ENCODE data around the gene SDCBP2. TPM values are rescaled to one million over a fixed set of nuclear protein-coding genes. Genes with fewer than 3 reads are reported as not detected.

SDCBP2 gene
- total RNA-seq, 1 experiment from 2014 or later = 4.8 TPM

- DNase-seq (ENCODE audit: low read depth) = peak; percentile 76
Measured at GRCh38 chr20:1313236-1313964, 15.5 kb downstream of the SDCBP2 start.

- DNase-seq (ENCODE audit: low read depth) = no peak
Measured at GRCh38 chr20:1312904-1313235, 16.1 kb downstream of the SDCBP2 start.

DNA sequence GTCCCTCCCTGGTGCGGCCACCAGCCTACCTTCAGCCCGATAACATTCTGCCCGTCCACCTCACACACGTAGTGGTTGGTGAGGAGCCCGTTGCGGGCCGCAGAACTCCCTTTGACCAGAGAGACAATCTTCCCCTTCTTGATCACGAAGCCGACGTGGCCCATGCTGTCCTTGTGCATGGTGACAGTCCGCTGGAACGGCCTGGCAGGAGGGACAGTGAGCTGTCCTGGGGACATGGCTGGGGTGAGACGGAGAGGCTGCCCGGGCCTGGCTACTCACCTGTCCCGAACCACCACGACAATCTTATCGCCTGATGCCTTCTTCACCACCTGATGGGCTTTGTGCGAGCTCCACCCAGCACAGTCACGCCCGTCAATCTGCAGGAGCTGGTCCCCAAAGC lies 16.6 kb downstream of the SDCBP2 start:
- DNase-seq (ENCODE audit: low read depth) = no peak

DNA sequence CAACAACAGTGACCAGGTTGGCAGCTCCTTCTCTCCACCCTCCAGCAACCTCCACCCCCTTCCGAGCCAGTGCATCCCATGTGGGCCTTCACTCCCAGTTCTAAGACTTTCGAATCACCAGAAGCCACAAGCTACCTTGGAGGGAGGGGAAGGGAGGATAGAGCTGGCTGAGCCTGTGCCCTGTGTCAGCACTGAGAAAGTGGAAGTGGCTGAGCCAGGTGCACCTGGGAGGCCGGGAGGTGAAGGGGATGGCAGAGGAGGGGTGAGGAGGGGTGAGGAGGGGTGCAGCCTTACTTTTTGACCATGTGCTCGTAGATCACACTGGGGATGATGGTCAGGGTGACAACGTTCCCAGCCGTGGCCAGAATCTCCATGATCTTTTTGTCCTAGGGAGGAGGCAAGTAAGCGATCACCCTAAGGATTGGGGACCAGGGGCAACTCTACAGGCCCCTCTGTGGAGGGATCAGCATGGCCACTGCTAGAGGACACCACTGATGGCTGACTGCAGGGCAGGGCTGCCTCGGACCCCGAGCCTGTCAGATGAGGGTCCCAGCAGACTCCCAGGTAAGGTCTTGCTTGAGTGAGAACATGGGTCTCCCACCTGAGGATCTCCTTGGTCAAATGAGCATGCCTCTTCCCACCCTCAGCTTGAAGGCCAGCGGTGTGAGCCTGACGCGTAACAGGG lies 18.3 kb downstream of the SDCBP2 start:
- no peak for DNase-seq (ENCODE audit: low read depth)

- DNase-seq (ENCODE audit: low read depth) = no peak
Measured at GRCh38 chr20:1310071-1310470, 18.9 kb downstream of the SDCBP2 start.

- no peak for DNase-seq (ENCODE audit: low read depth)
Measured at GRCh38 chr20:1309439-1309847, 19.5 kb downstream of the SDCBP2 start.

- DNase-seq (ENCODE audit: low read depth) = no peak
Measured at GRCh38 chr20:1308702-1309095, 20.2 kb downstream of the SDCBP2 start.

- DNase-seq (ENCODE audit: low read depth) = no peak
Measured at GRCh38 chr20:1308067-1308701, 20.8 kb downstream of the SDCBP2 start.

- DNase-seq (ENCODE audit: low read depth) = no peak
Measured at GRCh38 chr20:1307571-1307971, 21.4 kb downstream of the SDCBP2 start.

- DNase-seq (ENCODE audit: low read depth) = no peak
Measured at GRCh38 chr20:1307171-1307570, 21.8 kb downstream of the SDCBP2 start.

- no peak for DNase-seq (ENCODE audit: low read depth)
Measured at GRCh38 chr20:1306316-1307135, 22.4 kb downstream of the SDCBP2 start.

GRCh38 chr20:1305712-1306111 lies 23.2 kb downstream of the SDCBP2 start:
- no peak for DNase-seq (ENCODE audit: low read depth)

- DNase-seq (ENCODE audit: low read depth) = no peak
Measured at GRCh38 chr20:1304710-1305515, 24.0 kb downstream of the SDCBP2 start.

GRCh38 chr20:1302685-1303541 lies 26.0 kb downstream of the SDCBP2 start:
- DNase-seq (ENCODE audit: low read depth) = peak; percentile 96

GRCh38 chr20:1301031-1301529 lies 27.9 kb downstream of the SDCBP2 start:
- peak; percentile 83 for DNase-seq (ENCODE audit: low read depth)

DNA sequence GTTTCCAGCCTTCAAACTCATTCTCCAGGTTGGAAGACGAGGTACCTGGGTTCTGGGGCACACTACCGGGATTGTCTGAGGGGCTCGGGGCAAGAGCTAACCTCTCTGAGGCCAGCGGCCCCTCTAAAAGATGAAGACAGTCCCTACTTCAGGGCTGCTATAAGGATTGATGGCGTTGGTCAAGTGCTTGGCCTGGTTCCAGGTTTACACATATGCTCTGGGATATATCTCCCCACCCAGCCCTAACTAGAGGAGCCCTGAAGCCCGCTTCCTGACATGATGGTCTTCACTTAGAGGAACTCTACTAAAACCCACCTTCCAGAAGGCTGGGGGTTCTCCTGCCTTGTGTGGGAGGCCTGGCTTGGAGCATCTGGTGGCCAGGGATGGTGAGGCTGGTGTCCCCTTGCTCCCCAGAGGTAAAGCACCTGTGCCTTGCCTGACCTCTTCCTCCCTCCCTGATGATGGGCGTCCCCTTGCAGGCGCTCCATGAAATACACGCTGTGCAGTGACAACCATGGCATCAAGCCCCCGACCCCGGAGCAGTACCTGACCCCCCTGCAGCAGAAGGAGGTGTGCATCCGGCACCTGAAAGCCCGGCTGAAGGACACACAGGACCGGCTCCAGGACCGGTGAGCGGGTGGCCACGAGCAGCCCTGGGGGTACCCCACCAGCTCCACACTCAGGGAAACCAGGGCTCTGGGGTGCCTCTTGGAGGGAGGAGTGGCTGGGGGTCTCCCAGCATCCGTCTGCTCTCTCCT lies 28.7 kb downstream of the SDCBP2 start:
- DNase-seq (ENCODE audit: low read depth) = no peak

DNA sequence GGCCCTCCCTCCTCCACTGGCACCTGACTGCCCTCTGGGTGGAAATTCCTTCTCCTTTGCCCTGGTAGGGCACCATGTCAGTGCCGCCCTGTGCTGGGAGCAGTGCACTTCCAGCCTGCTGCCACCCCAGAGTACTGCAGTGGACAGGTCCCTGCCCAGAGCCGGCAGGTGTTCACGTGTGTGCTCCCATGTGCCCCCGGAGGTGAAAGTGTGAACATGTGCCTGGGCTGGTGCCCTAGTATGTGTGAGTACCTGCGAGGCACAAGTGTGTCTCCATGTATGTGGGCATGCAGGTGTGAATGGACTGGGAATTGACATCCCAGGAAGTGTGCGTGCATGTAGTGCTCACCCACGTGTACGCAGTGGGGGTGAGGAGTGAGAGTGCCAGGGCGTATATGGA lies 29.4 kb downstream of the SDCBP2 start:
- no peak for DNase-seq (ENCODE audit: low read depth)

DNA sequence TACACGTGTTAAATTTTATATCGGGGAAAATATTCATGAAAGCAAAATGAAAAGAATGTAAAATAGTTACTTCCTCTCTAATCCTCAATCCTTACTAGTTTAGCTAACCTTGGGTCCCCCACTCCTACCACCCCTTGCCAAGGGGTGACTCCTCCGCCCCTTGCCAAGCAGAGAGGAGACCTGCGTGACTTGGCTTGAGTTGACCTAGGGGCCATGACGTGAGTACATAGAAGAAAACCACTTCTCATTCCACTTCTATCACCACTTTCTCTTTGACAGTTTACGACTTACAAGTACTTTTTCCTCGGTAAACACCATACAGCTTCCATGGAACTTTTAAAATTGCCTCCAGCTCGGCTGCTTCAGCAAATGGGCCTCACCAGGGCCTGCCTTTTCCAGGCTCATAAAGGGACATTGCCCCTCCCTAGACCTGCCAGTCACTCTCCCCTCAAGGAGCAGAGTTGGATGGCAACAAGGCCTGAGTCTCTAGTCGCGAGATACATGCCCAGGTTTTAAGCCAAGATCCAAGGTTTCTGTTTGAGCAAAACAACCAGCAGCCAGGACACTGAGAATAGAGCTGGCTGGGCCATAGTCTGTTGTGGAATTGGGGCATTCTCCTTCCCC lies 29.9 kb downstream of the SDCBP2 start:
- DNase-seq (ENCODE audit: low read depth) = no peak

- no peak for DNase-seq (ENCODE audit: low read depth)
Measured at GRCh38 chr20:1298166-1298565, 30.8 kb downstream of the SDCBP2 start.

All from RPMI7951 (cell line).